HuH-7.5 (cell line): ENCODE data around the gene GNRH2.
A peak's percentile ranks its signal among the peaks of the same experiment; 100 is the strongest.
"Not testable (repeated sequence)": the region's sequence is repeated elsewhere in the genome, so short reads cannot be mapped to it uniquely, and the experiment has no call there.

Experiments
- DNase-seq: peaks from one replicate; pipeline ENCODE4 v3.0.0; 2011; ENCODE audit warnings: low spot score

GNRH2 gene

GRCh38 chr20:3042625-3043024 is 797 bp upstream of the GNRH2 start:
- no peak for DNase-seq

DNA sequence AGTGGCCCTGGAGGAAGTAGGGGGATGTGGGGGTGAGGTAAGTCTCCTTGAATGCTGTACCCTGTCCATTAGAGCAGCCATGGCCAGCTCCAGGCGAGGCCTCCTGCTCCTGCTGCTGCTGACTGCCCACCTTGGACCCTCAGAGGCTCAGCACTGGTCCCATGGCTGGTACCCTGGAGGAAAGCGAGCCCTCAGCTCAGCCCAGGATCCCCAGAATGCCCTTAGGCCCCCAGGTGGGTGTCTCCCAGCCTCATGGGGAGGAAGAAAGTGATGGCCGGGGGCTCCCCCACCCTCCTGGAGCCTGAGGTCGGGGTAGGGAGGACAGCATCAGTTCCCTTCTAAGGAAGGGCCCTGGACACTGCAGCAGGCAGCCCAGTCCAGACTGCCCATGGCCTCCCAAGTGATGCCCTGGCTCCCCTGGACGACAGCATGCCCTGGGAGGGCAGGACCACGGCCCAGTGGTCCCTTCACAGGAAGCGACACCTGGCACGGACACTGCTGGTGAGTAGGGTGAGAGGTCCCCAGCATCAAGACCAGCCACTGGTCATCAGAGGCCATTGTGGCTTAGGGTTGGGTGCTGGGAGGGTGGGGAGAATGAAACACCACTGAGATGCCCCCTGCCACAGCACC is 1.0 kb downstream of the GNRH2 start:
- DNase-seq = no peak

GRCh38 chr20:3045042-3045815 is 1.8 kb downstream of the GNRH2 start:
- DNase-seq = peak; percentile 89

- DNase-seq = peak; percentile 96
Observed at GRCh38 chr20:3045816-3046676, 2.6 kb downstream of the GNRH2 start, which contains the start of gene MRPS26. Gene MRPS26, plus strand, starts transcription at chr20:3046052. Its CDS starts 17 bp downstream, at chr20:3046069.

DNA sequence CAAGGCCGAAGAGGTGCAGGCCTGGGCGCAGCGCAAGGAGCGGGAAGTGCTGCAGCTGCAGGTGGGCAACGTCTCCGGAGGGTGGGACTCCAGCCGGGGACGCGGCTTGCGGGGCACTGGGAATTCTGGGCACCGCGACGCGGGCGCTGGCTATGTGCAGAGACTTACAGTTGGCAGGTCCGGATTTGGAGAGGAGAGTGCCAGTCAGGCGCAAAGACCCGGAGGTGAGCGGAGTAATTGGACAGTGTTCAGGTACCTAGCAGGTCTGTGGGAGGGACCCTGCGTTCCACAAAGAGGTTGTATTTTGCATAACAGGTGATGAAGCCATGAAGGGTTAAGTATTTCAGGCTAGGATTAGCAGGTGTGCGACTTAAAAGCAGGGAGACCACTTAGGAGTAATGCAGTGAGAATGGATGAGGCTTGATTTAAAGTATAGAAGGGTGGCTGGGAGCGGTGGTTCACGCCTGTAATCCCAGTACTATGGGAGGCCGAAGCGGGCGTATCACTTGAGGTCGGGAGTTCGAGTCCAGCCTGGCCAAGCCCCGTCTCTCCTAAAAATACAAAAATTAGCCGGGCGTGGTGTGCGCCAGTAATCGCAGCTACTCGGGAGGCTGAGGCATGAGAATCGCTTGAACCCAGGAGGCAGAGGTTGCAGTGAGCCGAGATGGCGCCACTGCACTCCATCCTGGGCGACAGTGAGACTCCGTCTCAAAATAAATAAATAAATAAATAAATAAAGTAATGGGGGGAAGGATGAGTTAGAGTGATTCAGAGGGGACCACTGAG is 3.4 kb downstream of the GNRH2 start:
- no peak for DNase-seq

GRCh38 chr20:3047486-3048419 is 4.3 kb downstream of the GNRH2 start:
- no peak for DNase-seq

GRCh38 chr20:3051385-3052019 is 8.1 kb downstream of the GNRH2 start:
- DNase-seq = no peak

DNA sequence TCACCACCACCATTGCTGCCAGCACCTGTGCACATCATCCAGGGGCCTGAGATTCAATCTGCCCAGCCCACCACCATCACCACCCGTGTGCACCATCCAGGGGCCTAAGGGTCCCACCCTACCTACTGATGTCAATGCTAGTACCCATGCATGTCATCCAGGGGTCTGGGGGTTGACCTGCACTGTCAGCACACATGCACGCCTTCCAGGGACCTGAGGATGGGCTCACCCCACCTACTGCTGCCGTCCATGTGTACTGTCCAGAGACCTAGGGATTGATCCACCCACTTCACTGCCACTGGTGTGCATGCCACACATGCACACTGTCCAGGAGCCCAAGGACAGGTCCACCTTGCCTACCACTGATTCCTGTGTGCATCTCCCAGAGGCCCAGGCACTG is 16.1 kb downstream of the GNRH2 start:
- no peak for DNase-seq

GRCh38 chr20:3064119-3064518 is 20.7 kb downstream of the GNRH2 start:
- not testable (repeated sequence) for DNase-seq

DNA sequence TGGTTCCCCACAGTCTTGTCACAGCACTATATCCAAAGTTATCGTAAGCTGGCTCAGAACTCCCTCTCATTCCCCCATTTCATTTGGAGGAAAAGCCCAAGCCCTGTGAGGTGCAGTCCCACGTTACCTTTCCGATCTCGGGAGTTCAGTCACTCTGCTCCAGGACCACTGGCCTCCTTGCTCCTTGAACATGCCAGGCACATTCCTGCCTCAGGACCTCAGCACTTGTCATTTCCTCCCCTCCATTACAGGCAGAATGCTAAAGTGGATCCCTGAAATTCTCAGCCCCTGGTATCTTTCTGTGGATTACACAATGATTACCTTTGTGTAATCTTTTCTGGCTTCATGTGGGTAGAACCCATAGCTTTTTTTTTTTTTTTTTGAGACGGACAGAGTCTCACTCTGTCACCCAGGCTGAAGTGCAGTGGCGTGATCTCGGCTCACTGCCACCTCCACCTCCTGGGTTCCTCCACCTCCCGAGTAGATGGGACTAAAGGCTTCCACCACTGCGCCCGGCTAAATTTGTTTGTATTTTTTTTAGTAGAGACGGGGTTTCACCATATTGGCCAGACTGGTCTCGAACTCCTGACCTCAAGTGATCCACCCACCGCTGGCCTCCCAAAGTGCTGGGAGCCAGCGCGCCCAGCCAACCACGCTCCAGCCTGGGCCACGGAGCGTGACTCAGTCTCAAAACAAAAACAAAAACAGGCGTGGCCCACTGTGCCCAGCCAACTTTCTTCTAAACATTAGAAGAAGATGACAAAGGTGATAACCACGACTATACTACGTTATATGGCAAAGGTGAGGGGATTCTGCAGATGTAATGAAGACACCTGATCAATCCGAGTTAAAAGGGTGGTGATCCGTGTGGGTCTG is 24.0 kb downstream of the GNRH2 start:
- DNase-seq = no peak

DNA sequence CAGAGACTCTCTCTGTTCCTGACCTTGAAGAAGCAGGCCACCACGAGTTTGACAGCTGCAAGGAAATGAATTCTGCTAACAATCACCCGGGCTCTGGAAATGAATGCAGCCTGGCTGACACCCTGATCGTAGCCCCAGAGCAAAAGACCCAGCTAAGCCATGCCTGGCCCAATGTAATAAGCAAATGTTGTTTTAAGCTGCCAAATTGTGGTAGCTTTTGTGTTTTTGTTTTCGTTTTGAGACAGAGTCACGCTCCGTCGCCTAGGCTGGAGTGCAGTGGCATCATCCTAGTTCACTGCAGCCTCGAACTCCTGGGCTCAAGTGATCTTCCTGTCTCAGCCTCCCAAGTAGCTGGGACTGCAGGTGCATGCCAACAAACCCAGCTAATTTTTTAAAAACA is 24.7 kb downstream of the GNRH2 start:
- no peak for DNase-seq

DNA sequence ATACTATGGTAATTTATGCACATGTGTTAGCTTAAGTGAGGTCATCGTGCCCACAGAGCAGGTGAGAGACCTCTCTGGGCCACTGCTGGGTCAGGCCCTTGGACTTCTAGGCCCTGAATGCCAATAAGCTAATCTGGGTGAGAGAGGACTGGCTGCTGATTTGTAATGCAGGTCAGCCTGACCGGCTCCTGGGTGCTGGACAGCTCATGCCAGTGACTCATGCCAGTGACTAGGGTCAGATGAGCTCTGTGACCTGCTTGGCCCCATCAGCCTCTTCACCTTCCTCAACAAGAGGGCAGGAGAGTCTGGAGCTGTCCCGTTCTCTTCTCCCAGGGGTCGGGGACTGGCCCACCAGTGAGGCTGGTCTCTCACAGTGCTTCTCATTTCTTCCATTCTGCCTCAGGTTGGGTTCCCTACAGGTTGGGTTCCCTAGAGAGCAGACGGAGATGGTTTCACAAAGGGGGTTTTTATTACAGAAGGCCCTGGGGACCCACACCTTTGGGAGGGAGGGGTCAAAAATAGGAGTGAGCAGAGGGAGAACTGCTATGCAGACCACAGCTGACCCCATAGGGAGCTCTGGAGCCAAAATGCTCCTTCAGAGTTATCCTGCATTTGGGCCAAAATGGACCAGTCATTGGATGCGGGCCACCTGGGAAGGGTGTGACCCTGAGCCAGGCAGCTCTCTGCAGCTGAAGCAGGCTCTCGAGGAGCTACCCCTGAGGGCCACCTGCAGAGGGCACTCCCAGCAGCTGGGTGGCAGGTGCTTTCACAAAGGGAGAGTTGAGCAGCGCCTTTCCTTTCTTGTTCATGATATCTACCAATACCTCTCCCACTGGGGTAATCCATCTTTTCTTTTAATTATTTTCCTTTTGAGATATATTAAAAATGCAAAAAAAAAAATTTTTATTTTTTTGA is 25.8 kb downstream of the GNRH2 start:
- DNase-seq = no peak

DNA sequence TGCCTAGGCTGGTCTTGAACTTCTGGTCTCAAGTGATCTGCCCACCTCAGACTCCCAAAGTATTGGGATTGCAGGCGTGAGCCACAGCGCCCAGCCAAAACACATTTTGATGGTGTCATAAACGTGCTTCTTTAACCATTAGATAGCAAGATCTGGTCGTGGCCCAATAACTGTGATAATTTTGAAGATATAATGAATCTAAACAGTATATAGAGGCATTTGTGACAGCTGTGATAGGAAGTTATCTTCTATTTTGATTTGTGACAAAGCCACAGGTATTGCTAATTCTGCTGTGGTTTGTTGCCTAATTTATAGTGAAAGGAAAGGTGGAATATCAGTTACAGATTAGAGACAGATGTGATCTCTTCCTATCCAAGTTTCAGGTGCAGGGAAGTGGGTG is 27.3 kb downstream of the GNRH2 start:
- DNase-seq = no peak

DNA sequence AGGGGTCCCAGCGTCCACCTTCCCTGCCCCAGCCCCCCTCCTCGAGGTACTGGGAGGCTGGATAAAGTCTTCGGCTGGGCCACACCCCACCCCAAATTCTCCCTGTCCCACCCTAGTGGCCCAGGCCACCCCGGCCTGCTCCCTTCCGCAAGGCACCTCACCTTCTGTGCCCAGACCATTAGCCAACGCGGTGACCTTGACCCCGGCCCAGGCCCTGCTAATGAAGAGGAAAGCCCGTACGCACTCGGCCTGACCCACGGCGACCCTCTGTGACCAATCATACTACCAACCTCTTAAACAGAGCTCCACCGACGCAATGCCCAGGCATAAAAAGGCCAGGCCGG is 27.8 kb downstream of the GNRH2 start:
- DNase-seq = no peak

DNA sequence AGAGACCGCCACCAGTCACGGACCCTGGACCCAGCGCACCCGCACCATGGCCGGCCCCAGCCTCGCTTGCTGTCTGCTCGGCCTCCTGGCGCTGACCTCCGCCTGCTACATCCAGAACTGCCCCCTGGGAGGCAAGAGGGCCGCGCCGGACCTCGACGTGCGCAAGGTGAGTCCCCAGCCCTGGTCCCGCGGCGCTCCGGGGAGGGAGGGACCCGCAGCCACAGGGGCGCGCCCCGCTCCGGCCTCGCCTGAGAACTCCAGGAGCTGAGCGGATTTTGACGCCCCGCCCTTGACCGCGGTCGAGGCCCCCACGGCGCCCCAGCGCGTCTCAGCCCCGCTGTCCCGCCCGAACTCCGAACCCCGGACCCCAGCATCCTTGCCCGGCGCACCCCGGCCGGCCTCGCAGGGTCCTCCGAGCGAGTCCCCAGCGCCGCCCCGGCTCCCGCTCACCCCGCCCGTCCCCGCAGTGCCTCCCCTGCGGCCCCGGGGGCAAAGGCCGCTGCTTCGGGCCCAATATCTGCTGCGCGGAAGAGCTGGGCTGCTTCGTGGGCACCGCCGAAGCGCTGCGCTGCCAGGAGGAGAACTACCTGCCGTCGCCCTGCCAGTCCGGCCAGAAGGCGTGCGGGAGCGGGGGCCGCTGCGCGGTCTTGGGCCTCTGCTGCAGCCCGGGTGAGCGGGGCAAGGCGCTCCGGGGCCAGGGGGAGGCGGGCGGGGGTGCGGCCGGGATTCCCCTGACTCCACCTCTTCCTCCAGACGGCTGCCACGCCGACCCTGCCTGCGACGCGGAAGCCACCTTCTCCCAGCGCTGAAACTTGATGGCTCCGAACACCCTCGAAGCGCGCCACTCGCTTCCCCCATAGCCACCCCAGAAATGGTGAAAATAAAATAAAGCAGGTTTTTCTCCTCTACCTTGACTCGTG is 28.4 kb downstream of the GNRH2 start, which contains the start of gene OXT:
OXT (plus strand) TSS at position 11 of the 920 bp plus-strand sequence; CDS start at position 47, 36 bp downstream.
- DNase-seq = no peak

- DNase-seq = no peak
Observed at GRCh38 chr20:3072530-3073250, 29.3 kb downstream of the GNRH2 start.
